RCC 7860 (cell line): ENCODE results near the gene TMEM175.
"Not testable (repeated sequence)": the region's sequence is repeated elsewhere in the genome, so short reads cannot be mapped to it uniquely, and the experiment has no call there.

ENCODE experiments used
- DNase-seq: peaks from one replicate; pipeline ENCODE4 v3.0.0-alpha.2; 2015; ENCODE audit warnings: low spot score
- FAIRE-seq: peaks from 2 replicates; lab custom pipeline; 2012; peaks lifted over from hg19 to GRCh38; lab: Jason Lieb, UNC

Gene TMEM175

DNA sequence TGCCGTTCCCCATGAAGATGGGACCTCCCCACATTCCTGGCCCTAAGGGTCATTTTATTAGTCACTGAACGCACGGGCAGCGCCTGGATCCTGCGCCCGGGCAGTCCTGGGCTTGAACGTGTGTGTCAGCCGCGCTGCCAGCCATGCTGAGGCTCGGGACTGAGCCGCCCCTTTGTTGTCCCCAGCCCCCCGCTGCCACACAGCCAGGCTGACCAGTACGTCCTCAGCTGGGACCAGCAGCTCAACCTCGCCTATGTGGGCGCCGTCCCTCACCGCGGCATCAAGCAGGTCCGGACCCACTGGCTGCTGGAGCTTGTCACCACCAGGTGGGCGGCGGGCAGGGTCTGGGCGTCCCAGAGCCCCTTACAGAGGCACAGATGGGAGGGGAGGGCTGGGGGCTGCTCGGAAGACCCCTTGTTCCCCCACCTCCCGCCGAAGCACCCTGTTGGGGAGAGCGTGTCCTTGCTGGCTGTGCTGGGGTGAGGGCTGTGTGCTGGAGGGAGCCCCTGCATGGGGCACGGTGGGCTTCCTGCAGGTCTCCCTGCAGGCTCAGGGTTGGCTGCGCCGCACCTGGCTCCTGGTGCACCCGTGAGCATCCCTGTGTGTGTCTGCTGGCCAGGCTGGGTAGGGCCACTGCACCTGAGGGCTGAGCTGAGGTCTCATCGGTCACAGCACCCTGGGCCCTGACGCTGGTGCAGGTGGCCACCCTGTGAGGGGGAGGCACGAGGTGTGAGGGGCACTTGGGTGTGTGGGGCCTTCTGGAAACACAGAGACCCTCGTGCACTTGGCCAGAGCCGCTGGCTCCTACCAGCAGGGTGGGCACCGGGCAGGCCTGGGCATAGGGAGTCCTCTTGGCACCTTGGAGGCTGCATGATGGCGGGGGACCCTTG is 55.6 kb downstream of the TMEM175 start:
- DNase-seq (peak; percentile 85), FAIRE-seq (peak; percentile 42)

GRCh38 chr4:988726-989721 is 56.8 kb downstream of the TMEM175 start:
- DNase-seq: no peak
- FAIRE-seq: no peak

DNA sequence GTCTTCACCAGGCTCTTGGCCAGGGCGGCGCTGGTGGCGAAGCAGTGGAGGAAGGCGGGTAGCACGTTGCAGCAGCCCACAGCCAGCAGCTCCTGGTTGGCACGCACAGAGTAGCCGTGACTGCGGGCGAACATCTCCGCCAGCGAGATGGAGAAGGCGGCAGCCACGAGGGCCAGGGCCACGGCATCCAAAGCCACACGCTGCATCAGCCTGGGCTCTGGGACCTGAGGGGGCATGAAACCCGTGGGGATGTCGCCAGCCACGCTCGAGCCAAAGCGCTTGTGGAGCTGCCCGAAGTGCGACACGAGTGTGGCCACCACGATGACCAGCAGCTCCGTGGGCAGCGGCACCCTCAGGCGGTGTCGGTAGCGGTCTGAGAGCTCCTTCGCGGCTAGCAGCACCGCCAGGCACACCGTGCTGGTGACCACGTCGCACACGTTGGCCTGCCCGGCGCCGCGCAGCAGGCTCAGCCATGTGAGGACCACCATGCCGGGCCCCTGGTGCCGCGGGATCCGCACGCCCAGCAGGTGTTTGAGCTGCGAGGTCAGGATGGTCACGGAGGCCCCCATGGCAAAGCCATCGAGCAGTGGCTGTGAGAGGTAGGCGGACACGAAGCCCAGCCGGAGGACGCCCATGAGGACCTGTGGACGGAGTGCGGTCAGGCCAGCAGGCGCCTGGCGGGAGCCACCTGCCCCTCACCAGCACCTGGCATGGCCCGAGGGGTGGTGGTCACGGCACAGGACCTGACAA is 57.6 kb downstream of the TMEM175 start:
- no peak for FAIRE-seq

DNA sequence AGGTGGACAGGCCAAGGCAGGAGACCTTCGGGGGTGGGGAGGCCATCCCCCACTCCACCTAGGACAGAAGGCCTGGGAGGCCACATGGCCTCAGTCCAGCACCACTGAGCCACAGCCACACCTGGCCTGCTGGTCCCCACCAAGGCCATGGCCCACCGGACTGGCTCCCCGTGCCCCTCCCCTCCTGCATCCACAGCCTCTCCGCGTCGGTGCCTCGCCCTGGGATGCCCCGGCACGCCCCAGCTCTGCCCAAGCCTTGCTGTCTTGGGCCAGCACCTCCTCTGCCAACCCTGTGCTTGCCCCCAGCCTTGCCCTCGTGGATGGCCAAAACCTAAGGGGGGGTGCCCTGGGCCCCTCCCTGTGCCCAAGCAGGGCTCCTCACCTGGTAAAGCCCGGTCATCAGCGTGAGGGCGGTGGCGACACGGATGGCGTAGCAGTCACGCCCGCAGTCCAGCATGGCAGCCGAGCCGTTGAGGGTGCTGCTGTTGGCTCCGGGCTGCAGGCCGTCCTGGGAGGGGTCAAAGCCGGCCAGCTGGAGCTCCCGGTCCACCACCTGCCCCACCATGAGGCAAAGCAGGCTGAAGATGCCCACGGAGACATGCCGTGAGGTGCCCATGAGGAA is 58.6 kb downstream of the TMEM175 start:
- FAIRE-seq (no peak), DNase-seq (no peak)

More for the DNA sequence above, 57.6 kb downstream of the TMEM175 start:
- DNase-seq: no peak

- no peak for DNase-seq
- no peak for FAIRE-seq
These were observed 59.4 kb downstream of the TMEM175 start for GRCh38 chr4:991451-992296.

DNA sequence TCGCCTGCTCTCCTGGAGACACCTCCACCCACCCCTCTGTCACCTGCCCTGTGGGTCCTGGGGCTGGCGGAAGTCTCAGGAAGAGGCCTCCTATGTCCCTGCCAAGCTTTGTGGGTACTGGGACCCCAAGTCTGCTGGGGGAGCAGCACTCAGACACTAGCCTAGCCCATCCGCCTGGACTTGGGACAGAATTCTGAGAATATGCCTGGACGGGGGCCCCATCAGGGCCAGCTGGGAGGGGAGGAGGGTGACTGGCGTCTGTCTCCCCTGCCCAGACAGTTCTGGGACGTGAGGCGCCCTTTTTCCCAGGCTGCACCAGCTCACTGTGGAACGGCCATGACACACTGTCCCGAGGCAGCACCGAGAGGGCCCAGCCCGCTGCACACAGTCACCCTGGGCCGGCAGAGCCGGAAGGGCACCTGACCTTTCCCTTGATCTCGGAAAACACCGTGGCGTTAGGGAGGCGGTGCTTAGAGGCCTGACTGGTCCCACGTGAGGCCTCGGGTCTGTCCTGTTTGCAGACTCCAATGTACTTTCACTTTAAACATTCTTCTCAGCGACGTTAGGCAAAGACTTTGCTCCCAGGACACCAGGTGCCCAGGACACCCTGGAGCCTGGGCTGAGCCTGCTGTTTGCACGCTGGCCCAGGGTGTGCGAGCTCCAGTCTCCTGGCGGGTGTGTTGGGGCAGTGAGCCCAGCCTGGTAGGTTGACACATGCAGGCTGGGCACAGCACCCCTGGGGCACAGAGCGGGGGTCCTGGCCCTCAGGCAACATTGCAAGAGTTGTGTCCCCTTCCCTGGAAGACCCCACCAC is 60.2 kb downstream of the TMEM175 start:
- peak; percentile 89 for FAIRE-seq
- peak; percentile 94 for DNase-seq

- FAIRE-seq: peak; percentile 53
- peak; percentile 80 for DNase-seq
These were observed 61.1 kb downstream of the TMEM175 start, which contains the start of gene SLC26A1 for GRCh38 chr4:993111-994029. SLC26A1 (minus strand) TSS chr4:993404; CDS start chr4:991703, 1,701 bp downstream.

- no peak for FAIRE-seq
- no peak for DNase-seq
These were observed 63.2 kb downstream of the TMEM175 start for GRCh38 chr4:995311-996026.

DNA sequence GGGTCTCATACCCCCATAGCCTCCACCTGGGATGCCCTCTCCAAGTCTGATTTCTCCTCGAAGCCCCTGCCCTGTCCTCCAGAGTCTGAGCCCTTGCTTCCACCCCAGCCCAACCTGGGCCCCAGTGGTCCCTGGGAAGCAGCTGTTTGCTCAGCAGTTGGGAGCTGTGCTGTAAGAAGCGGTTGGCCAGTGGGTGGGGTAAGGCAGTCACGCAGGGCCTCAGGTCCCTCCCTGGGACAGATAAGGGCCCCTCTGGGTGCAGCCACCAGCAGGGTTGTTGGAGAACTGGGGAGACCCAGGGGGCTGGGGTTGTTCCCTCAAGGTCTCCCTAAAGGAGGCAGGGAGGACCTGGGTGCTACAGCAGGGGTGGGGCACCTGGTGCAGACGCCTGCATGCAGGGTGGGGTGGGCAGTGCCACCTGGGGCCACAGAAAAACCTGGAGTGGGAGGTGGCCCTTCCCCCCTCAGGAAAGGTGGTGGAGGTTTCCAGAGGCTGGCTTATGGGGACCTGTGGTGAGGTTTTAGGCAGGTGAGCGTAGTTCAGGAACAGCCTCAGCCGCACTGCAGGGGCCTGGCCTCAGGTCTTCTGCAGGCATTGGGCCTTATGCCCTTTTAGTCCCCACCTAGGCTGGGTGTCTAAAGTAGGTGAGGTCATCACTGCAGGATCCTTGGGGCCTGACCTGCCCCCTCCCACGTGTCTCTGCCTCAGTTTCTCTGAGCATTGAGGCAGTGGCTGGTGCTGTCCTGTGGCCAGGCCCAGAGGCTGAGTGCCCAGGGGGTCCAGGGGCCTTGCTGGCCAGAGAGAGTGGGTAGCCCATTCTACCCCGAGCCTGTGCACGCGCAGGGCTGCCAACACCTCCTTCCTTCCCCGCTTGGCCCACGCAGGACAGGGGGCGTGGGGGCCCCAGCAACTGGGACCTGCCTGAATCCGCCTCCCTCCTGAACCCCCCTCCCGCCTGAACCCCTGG is 64.1 kb downstream of the TMEM175 start:
- FAIRE-seq (no peak), DNase-seq (no peak)

GRCh38 chr4:996997-997374 is 64.7 kb downstream of the TMEM175 start:
- FAIRE-seq: no peak
- no peak for DNase-seq

- DNase-seq (no peak), FAIRE-seq (no peak)
These were observed 65.3 kb downstream of the TMEM175 start for GRCh38 chr4:997375-998071.

DNA sequence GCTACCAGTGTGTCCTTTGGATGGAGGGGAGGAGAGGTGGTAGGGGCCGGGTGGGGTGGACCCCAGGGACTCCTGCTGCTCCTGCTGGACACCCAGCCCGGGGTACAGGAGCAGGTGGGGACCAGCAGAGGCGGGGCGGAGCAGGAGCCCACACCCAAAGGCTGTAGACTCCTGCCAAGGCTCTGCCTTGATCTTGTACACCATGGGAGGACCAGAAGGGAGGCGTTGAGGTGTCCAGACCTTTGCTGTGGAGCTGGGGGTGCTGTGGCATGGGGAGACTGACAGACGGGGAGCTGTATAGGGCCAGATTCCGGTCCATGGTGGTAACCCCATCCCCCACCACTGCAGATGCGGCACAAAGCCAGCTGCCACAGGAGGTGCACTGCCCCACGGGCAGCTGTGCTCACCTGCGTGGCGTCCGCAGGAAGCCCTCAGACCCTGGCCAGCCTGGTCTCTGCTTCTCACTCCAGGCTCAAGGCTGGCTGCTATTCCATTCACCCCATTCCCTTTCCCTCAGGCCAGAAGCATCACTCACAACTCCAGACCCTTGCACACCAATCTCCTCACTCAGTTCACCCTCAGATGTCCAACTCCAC is 65.9 kb downstream of the TMEM175 start:
- FAIRE-seq (no peak), DNase-seq (no peak)

DNA sequence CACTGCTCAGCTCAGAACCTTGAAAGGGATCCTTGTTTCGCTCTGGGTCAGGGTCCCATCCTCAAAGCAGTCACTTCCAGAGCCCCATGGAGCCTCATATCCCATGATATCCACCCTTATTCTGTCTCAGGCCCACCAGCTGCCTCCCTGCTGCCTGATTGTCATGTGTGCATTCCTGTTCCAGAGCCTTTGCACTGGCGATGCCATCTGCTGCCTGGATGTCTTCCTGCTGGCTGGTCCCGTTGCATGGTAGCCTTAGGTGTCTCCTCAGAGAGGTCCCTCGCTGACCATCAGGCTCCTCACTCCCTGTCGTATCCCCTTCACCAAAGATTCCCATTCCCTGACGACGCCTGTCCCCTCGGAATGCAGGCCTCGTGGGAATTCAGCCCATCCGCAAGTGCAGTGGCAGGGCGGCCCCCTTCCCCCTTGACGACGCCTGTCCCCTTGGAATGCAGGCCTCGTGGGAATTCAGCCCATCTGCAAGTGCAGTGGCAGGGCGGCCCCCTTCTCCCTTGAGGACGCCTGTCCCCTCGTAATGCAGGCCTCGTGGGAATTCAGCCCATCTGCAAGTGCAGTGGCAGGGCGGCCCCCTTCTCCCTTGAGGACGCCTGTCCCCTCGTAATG is 67.1 kb downstream of the TMEM175 start:
- not testable (repeated sequence) for FAIRE-seq, DNase-seq

GRCh38 chr4:999882-1000425 is 67.7 kb downstream of the TMEM175 start:
- FAIRE-seq (no peak), DNase-seq (no peak)
